Measurements from ENCODE around the gene EPM2A.
A peak's percentile ranks its signal among the peaks of the same experiment; 100 is the strongest.
"Not testable (repeated sequence)": the region's sequence is repeated elsewhere in the genome, so short reads cannot be mapped to it uniquely, and the experiment has no call there.

The EPM2A gene

DNA sequence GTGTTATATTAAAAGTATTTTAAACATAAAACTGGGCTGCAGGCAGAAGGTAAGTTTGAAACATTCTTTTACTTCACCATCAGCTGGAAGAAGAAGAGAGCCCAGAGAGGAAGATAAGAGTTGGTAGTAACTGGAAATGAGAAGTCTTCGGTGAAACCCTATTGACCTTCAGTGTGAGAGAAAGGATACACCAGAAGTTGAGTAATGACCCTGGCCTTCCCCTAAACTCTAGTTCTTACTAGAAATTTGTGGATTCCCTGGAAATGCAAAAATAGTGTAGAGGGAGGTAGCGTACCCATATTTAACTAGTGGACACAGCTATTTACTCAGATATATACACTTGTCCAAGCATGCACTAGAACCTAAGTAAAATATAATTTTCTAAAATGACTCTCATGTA, 8.0 kb upstream of the EPM2A start:
- TF ChIP-seq, protein P1, sequence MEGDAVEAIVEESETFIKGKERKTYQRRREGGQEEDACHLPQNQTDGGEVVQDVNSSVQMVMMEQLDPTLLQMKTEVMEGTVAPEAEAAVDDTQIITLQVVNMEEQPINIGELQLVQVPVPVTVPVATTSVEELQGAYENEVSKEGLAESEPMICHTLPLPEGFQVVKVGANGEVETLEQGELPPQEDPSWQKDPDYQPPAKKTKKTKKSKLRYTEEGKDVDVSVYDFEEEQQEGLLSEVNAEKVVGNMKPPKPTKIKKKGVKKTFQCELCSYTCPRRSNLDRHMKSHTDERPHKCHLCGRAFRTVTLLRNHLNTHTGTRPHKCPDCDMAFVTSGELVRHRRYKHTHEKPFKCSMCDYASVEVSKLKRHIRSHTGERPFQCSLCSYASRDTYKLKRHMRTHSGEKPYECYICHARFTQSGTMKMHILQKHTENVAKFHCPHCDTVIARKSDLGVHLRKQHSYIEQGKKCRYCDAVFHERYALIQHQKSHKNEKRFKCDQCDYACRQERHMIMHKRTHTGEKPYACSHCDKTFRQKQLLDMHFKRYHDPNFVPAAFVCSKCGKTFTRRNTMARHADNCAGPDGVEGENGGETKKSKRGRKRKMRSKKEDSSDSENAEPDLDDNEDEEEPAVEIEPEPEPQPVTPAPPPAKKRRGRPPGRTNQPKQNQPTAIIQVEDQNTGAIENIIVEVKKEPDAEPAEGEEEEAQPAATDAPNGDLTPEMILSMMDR (conservative IDR thresholded peaks at IDR 0.05), result no peak
- TF ChIP-seq ZFX (IDR thresholded peaks at IDR 0.05), result no peak
- no peak overlapping the region for H3K27ac ChIP-seq

DNA sequence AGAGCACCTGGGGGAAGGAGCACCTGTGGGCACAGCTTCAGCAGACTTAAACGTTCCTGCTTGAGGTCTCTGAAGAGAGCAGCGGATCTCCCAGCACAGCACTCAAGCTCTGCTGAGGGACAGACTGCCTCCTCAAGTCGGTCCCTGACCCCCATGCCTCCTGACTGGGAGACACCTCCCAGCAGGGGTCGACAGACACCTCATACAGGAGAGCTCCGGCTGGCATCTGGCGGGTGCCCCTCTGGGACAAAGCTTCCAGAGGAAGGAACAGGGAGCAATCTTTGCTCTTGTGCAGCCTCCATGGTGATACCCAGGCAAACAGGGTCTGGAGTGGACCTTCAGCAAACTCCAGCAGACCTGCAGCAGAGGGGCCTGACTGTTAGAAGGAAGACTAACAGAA, 7.2 kb upstream of the EPM2A start:
- not testable (repeated sequence) for H3K27ac ChIP-seq

DNA sequence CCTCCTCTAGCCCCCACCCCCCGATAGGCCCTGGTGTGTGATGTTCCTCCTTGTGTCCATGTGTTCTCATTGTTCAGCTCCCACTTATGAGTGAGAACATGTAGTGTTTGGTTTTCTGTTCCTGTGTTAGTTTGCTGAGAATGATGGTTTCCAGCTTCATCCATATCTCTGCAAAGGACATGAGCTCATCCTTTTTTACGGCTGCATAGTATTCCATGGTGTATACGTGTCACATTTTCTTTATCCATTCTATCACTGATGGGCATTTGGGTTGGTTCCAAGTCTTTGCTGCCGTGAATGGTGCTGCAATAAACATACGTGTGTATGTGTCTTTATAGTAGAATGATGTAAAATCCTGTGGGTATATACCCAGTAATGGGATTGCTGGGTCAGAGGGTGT, 4.4 kb upstream of the EPM2A start:
- H3K27ac ChIP-seq, result not testable (repeated sequence)

DNA sequence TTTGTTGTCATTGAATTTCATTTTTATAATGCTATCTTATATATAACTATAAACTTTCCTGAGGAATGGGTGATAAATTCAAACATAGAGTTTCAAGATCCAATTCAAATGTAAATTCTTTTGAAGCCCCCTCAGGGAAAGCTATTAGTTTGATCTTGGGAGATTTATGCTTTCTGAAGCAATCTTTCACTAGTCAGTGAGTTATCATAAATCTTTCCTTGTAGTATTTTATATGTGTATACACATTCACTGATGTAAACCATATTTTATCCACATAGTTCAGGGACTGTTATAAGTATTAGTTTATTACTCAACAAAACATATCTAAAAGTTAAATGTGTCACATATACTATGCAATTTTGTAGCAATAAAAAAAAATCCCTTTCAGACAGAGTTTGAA, 2.9 kb upstream of the EPM2A start:
- H3K27ac ChIP-seq, result no peak overlapping the region
- TF ChIP-seq, protein P1 (conservative IDR thresholded peaks at IDR 0.05), result no peak
- TF ChIP-seq ZFX (IDR thresholded peaks at IDR 0.05), result no peak

DNA sequence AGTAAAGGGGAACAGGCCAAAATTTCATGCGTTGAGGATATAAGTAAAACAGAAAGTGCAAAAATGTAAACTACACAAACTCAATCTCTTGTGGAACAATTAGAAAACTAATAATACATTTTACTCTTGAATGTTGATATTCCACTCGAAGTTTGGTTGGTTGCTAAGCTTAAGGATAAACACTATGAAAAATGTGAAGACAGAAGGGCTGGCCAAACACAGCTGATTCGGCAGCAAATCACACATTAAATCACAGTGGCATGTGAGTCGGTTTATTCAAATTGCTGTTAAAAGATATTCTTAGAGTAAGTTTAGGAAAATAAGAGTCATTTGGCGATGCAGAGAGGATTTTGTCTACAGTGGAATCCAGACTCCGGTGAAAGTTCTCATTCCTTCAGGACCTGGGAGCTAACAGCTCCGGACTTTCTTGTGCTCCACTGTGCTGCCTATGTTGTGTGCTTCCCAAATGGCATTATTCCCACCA, 1.4 kb upstream of the EPM2A start:
- no peak overlapping the region for H3K27ac ChIP-seq
- no peak for TF ChIP-seq ZFX (IDR thresholded peaks at IDR 0.05)
- TF ChIP-seq, protein P1 (conservative IDR thresholded peaks at IDR 0.05), result no peak

DNA sequence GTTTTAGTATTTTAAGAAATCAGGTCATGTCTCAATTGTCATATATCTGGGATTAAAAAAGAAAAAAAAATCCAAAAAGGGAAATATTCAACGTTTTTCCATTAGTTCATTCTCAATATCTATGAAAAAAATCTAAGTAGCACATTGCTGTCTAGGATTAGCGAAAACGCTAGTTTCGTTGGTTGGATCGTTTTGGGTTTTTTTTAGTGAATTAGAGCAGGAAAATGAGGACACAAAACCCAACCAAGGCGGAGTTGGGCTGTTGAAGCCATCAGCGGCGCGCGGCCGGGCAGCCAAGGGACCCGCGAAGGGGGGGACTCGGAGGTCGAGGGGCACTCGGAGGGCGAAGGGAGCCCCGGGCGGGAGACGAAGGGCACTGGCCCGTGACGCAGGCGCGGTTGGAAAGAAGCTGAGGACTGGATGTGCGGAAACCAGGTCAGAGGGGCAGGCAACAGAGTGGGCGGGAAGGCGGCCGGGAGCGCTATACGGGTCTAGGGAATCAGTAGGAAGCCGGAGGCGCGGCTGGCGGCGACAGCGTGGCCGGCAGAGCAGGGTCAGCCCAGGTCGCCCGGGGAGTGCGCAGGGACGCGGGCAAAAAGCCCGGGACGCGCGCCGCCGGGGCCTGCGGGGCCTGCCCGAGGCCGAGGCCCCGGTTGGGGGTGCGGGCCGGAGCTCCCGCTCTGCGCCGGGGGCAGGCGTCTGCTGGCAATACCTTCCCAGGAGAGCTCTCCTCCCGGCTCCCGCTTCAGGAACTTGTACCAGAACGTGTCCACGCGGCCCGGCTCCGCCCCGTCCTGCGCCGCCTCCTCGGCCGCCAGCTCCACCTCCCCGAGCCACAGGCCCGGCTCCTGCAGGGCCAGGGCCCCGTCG, 599 bp downstream of the EPM2A start:
- H3K27ac ChIP-seq, result peak overlapping the region; percentile 97
- TF ChIP-seq, protein P1 (conservative IDR thresholded peaks at IDR 0.05), result no peak
- no peak; the same call in 1 of the 2 replicates for TF ChIP-seq ZFX (IDR thresholded peaks at IDR 0.05)

DNA sequence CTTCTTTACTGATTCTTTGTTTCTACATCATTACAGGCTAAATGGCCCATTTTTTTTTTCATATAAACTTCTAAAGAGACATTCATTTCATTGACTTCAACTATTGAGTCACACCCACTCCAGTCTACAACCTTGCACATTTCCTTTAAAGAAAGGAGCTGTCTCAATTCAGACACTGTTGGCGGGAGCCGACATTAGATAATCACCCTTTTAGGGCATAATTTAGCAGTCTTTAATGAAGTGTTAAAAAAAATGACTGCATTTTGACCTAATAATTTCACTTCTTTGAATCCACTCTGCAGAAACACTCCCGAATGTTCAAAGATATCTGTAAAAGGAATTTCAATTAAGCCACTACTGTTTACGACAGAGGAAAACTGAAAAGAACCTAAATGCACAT, 1.5 kb downstream of the EPM2A start:
- H3K27ac ChIP-seq, result no peak overlapping the region
- no peak for TF ChIP-seq ZFX (IDR thresholded peaks at IDR 0.05)
- TF ChIP-seq, protein P1 (conservative IDR thresholded peaks at IDR 0.05), result no peak

DNA sequence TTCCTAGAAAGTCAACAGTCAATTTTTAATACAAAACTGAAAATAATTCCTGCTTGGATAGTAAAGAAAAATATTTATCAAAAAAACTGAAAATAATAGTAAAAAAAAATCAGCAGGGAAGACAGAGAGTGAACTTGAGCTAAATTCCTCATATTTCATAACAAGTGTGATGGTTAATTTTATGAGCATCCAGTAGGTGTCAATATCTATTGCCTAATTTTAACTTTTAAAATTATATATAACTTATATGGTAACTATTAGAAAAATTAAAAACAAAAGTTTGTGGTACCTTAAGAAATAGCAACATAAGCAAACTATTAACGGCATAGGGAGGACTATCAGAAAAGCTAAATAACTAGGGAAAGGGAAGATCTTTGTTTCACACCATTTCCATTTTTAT, 2.1 kb downstream of the EPM2A start:
- H3K27ac ChIP-seq, result no peak overlapping the region
- TF ChIP-seq, protein P1 (conservative IDR thresholded peaks at IDR 0.05), result 0 out of 2 replicates have a peak, but pooled peaks have one; percentile 2
- no peak for TF ChIP-seq ZFX (IDR thresholded peaks at IDR 0.05)

All from C4-2B (cell line).